H9 (cell line): ENCODE data around the gene TENM4. TPM values are rescaled to one million over a fixed set of nuclear protein-coding genes. Genes with fewer than 3 reads are reported as not detected.

Source experiments
- DNase-seq: peaks from one replicate; pipeline ENCODE4 v3.0.0-alpha.2; 2017
- H2AFZ ChIP-seq: one replicate; pipeline ENCODE4 v1.6.1; 2013; ENCODE audit warnings: mild to moderate bottlenecking, low read length, control low read depth, moderate library complexity
- H2AK5ac ChIP-seq: 2 replicates; pipeline ENCODE4 v1.6.1; 2013; ENCODE audit warnings: low read length, control low read depth, mixed read lengths; ENCODE audit not compliant: insufficient read length
- H2BK120ac ChIP-seq: one replicate; pipeline ENCODE4 v1.6.1; 2013; ENCODE audit warnings: low read depth, mild to moderate bottlenecking, low read length, control low read depth, inconsistent platforms; ENCODE audit not compliant: poor library complexity, severe bottlenecking
- H2BK12ac ChIP-seq: 2 replicates; pipeline ENCODE4 v1.6.1; 2013; ENCODE audit warnings: low read length, control low read depth, mixed read lengths, low read depth; ENCODE audit not compliant: insufficient read length
- H2BK15ac ChIP-seq: 2 replicates; pipeline ENCODE4 v1.6.1; 2013; ENCODE audit warnings: low read depth, low read length, control low read depth
- H2BK20ac ChIP-seq: one replicate; pipeline ENCODE4 v1.6.1; 2013; ENCODE audit warnings: low read depth, mild to moderate bottlenecking, low read length, control low read depth, inconsistent platforms; ENCODE audit not compliant: poor library complexity, severe bottlenecking
- H2BK5ac ChIP-seq: 2 replicates; pipeline ENCODE4 v1.6.1; 2013; ENCODE audit warnings: low read length, control low read depth, mixed read lengths; ENCODE audit not compliant: insufficient read length
- H3K14ac ChIP-seq: 2 replicates; pipeline ENCODE4 v1.6.1; 2013; ENCODE audit warnings: low read length, control low read depth; ENCODE audit not compliant: insufficient read depth
- H3K18ac ChIP-seq: 2 replicates; pipeline ENCODE4 v1.6.1; 2013; ENCODE audit warnings: low read depth, mild to moderate bottlenecking, mixed read lengths, low read length, control low read depth; ENCODE audit not compliant: insufficient read length
- H3K23ac ChIP-seq: 2 replicates; pipeline ENCODE4 v1.6.1; 2013; ENCODE audit warnings: low read length, control low read depth, mixed read lengths, low read depth; ENCODE audit not compliant: insufficient read length
- H3K23me2 ChIP-seq: 2 replicates; pipeline ENCODE4 v1.6.1; 2013; ENCODE audit warnings: low read depth, mild to moderate bottlenecking, mixed read lengths, low read length, control low read depth; ENCODE audit not compliant: insufficient read length, poor library complexity, severe bottlenecking
- H3K27ac ChIP-seq: 2 replicates; pipeline ENCODE4 v1.5.1; 2013; ENCODE audit warnings: low read length, control low read depth, mixed read lengths, low read depth; ENCODE audit not compliant: insufficient read length
- H3K27me3 ChIP-seq: 2 replicates; pipeline ENCODE4 v1.6.1; 2013; ENCODE audit warnings: low read length, control low read depth, inconsistent platforms; ENCODE audit not compliant: insufficient read depth
- H3K4ac ChIP-seq: 2 replicates; pipeline ENCODE4 v1.6.1; 2013; ENCODE audit warnings: low read depth, mild to moderate bottlenecking, control low read depth, inconsistent platforms, low read length, moderate library complexity
- H3K4me1 ChIP-seq: 2 replicates; pipeline ENCODE4 v1.6.1; 2013; ENCODE audit warnings: low read length, control low read depth, inconsistent platforms; ENCODE audit not compliant: insufficient read depth
- H3K4me2 ChIP-seq: 2 replicates; pipeline ENCODE4 v1.6.1; 2013; ENCODE audit warnings: low read length, control low read depth, mixed read lengths; ENCODE audit not compliant: insufficient read length, insufficient read depth
- H3K56ac ChIP-seq: 2 replicates; pipeline ENCODE4 v1.6.1; 2013; ENCODE audit warnings: low read depth, mild to moderate bottlenecking, mixed read lengths, low read length, control low read depth; ENCODE audit not compliant: insufficient read length
- H3K79me1 ChIP-seq: 2 replicates; pipeline ENCODE4 v1.6.1; 2013; ENCODE audit warnings: low read depth, mild to moderate bottlenecking, moderate library complexity, low read length, control low read depth, inconsistent platforms; ENCODE audit not compliant: insufficient read depth, poor library complexity, severe bottlenecking
- H3K79me2 ChIP-seq: 2 replicates; pipeline ENCODE4 v1.6.1; 2013; ENCODE audit warnings: low read length, control low read depth, inconsistent platforms; ENCODE audit not compliant: insufficient read depth
- H3K9ac ChIP-seq: 2 replicates; pipeline ENCODE4 v1.6.1; 2013; ENCODE audit warnings: low read length, control low read depth, mixed read lengths; ENCODE audit not compliant: insufficient read length; ENCODE audit errors: extremely low read depth
- H3K9me3 ChIP-seq: one replicate; pipeline ENCODE4 v1.6.1; 2013; ENCODE audit warnings: low read depth, low read length, inconsistent platforms; ENCODE audit not compliant: control insufficient read depth
- H3T11ph ChIP-seq: one replicate; pipeline ENCODE4 v1.6.1; 2013; ENCODE audit warnings: mild to moderate bottlenecking, low read length, control low read depth, inconsistent platforms
- H4K20me1 ChIP-seq: one replicate; pipeline ENCODE4 v1.6.1; 2013; ENCODE audit not compliant: control insufficient read depth, insufficient read length, insufficient read depth
- H4K5ac ChIP-seq: 2 replicates; pipeline ENCODE4 v1.6.1; 2013; ENCODE audit warnings: low read depth, mild to moderate bottlenecking, mixed read lengths, low read length, control low read depth; ENCODE audit not compliant: insufficient read length
- H4K8ac ChIP-seq: replicated peaks from 2 replicates; pipeline ENCODE4 v1.6.1; 2013; ENCODE audit warnings: low read length, control low read depth, mixed read lengths, low read depth; ENCODE audit not compliant: insufficient read length
- H4K91ac ChIP-seq: 2 replicates; pipeline ENCODE4 v1.6.1; 2013; ENCODE audit warnings: low read depth, mild to moderate bottlenecking, moderate library complexity, mixed read lengths, low read length, control low read depth; ENCODE audit not compliant: insufficient read length
- H3K27ac Mint-ChIP-seq, 3 experiments: 2 replicates in 2 of 3; 3 replicates in 1 of 3; pipeline ENCODE4 v1.8.0; 2020 to 2021; ENCODE audit warnings: mixed read lengths in 3 of 3, mild to moderate bottlenecking in 1 of 3, moderate library complexity in 1 of 3
- H3K27me3 Mint-ChIP-seq: 2 replicates; pipeline ENCODE4 v1.8.0; 2021; ENCODE audit warnings: low read depth, mild to moderate bottlenecking, moderate library complexity, mixed read lengths
- H3K36me3 Mint-ChIP-seq, 3 experiments: 2 replicates in 2 of 3; 3 replicates in 1 of 3; pipeline ENCODE4 v1.8.0; 2020 to 2021; ENCODE audit warnings: low read depth in 3 of 3, mixed read lengths in 3 of 3; ENCODE audit not compliant: insufficient read depth in 1 of 3
- H3K4me1 Mint-ChIP-seq, 2 experiments: 2 replicates each; pipeline ENCODE4 v1.8.0; 2020; ENCODE audit warnings: mixed read lengths in 2 of 2
- H3K4me3 Mint-ChIP-seq, 2 experiments: 2 replicates in 1 of 2; 3 replicates in 1 of 2; pipeline ENCODE4 v1.8.0; 2020 to 2021; ENCODE audit warnings: mild to moderate bottlenecking in 2 of 2, mixed read lengths in 2 of 2, moderate library complexity in 1 of 2
- H3K9me3 Mint-ChIP-seq, 2 experiments: 2 replicates in 1 of 2; 3 replicates in 1 of 2; pipeline ENCODE4 v1.8.0; 2020; ENCODE audit warnings: mild to moderate bottlenecking in 2 of 2, mixed read lengths in 2 of 2, moderate library complexity in 1 of 2
- WGBS: extraction: QIAGEN DNeasy Blood & Tissue Kit; methylation state at CpG from one replicate; pipeline ENCODE4 v1.1.7; 2013; ENCODE audit warnings: missing lambda C conversion rate, low lambda C conversion rate, mixed read lengths; ENCODE audit not compliant: insufficient read length; ENCODE audit errors: extremely low coverage; 5-methylcytosine and 5-hydroxymethylcytosine counted together
- total RNA-seq: library from RNA; stranded (reverse); gene quantifications from 2 replicates; pipeline ENCODE4 v1.2.1, GENCODE V29; 2021
- TF ChIP-seq, protein P1 (sequence below): fragments of 200-600 bp; sonication (generic); conservative IDR thresholded peaks from 3 replicates; pipeline ENCODE4 v1.8.0; 2021; ENCODE audit warnings: antibody characterized with exemption, mild to moderate bottlenecking

Gene TENM4
- total RNA-seq, 1 experiment from 2014 or later: 4.6 TPM

DNA sequence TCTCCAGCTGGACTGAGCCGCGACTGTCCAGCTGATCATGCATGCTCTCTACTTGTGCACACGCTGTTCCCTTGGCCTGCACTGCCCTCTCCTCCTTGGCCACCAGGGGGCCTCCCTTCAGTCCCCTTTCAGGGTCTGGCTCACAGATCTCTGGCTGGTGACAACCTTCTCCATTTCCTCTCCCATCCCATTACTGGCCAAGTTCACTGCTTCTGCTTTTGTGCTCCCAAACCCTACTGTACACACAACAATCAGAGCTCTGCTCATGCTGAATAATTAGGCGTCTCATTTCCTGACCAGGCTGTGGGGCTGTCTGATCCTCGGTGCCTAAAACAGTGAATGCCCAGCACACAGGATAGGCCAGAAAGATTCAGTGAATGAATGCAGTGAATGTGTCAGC, 642.2 kb downstream of the TENM4 start:
- peaks cover 16% of the 10 kb centered on the region; the same call in 1 of the 2 replicates for H3K4me1 ChIP-seq

More for the DNA sequence above, 642.2 kb downstream of the TENM4 start:
- TF ChIP-seq, protein P1, sequence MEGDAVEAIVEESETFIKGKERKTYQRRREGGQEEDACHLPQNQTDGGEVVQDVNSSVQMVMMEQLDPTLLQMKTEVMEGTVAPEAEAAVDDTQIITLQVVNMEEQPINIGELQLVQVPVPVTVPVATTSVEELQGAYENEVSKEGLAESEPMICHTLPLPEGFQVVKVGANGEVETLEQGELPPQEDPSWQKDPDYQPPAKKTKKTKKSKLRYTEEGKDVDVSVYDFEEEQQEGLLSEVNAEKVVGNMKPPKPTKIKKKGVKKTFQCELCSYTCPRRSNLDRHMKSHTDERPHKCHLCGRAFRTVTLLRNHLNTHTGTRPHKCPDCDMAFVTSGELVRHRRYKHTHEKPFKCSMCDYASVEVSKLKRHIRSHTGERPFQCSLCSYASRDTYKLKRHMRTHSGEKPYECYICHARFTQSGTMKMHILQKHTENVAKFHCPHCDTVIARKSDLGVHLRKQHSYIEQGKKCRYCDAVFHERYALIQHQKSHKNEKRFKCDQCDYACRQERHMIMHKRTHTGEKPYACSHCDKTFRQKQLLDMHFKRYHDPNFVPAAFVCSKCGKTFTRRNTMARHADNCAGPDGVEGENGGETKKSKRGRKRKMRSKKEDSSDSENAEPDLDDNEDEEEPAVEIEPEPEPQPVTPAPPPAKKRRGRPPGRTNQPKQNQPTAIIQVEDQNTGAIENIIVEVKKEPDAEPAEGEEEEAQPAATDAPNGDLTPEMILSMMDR: peak; percentile 95
- Histone ChIP-seq H3K79me2 (no peaks in the 10 kb centered on the region), H3T11ph (no peak overlapping the region), H2BK5ac (no peak overlapping the region), H2BK120ac (no peak overlapping the region), H2AFZ (no peak overlapping the region), H3K79me1 (no peaks in the 10 kb centered on the region), H3K23ac (no peak overlapping the region), H3K9ac (no peak overlapping the region), H4K20me1 (no peaks in the 10 kb centered on the region), H3K4ac (no peak overlapping the region), H3K18ac (no peak overlapping the region), H3K14ac (no peak overlapping the region), H3K56ac (no peak overlapping the region), H3K23me2 (no peaks in the 10 kb centered on the region), H3K9me3 (no peaks in the 10 kb centered on the region), H2BK20ac (no peak overlapping the region), H4K91ac (no peak overlapping the region), H3K27me3 (no peaks in the 10 kb centered on the region), H2BK12ac (no peak overlapping the region), H4K5ac (no peak overlapping the region), H2BK15ac (no peak overlapping the region), H4K8ac (no peak overlapping the region), H3K4me2 (no peak overlapping the region), H2AK5ac (no peak overlapping the region), H3K27ac (no peak overlapping the region)
- H3K4me3 Mint-ChIP-seq: no peak overlapping the region
- peak; percentile 77 for DNase-seq
- no peaks in the 10 kb centered on the region; the same call in none of the 2 replicates for H3K27me3 Mint-ChIP-seq
- H3K36me3 Mint-ChIP-seq: no peaks in the 10 kb centered on the region
- no peak overlapping the region for H3K27ac Mint-ChIP-seq
- H3K9me3 Mint-ChIP-seq: no peaks in the 10 kb centered on the region
- no CpG with 5 or more reads among the region's 5 CpGs for WGBS
- H3K4me1 Mint-ChIP-seq: peaks cover 28 to 36% of the 10 kb centered on the region in 2 experiments
